Mesendoderm (in vitro differentiated cells): ENCODE measurements around the gene VASH2.

Experiments
- DNase-seq: peaks from one replicate; pipeline ENCODE4 v3.0.0; 2013
- H2AK5ac ChIP-seq: 2 replicates; pipeline ENCODE4 v1.6.1; 2013; ENCODE audit warnings: low read length, inconsistent platforms
- H2BK120ac ChIP-seq: 2 replicates; pipeline ENCODE4 v1.6.1; 2013; ENCODE audit warnings: low read depth, mild to moderate bottlenecking, low read length, moderate library complexity, mixed read lengths
- H2BK15ac ChIP-seq: replicated peaks from 2 replicates; pipeline ENCODE4 v1.6.1; 2013; ENCODE audit warnings: low read depth, mild to moderate bottlenecking, moderate library complexity
- H2BK5ac ChIP-seq: 2 replicates; pipeline ENCODE4 v1.6.1; 2013; ENCODE audit warnings: low read length, inconsistent platforms
- H3K18ac ChIP-seq: 2 replicates; pipeline ENCODE4 v1.6.1; 2013; ENCODE audit warnings: mild to moderate bottlenecking, low read length, mixed read lengths
- H3K23ac ChIP-seq: one replicate; pipeline ENCODE4 v1.6.1; 2013; ENCODE audit warnings: low read length
- H3K27ac ChIP-seq: 2 replicates; pipeline ENCODE4 v1.5.1; 2013; ENCODE audit warnings: low read depth, mild to moderate bottlenecking, inconsistent platforms, low read length, moderate library complexity
- H3K27me3 ChIP-seq: 2 replicates; pipeline ENCODE4 v1.6.1; 2013; ENCODE audit warnings: low read length, control low read depth, mild to moderate bottlenecking, inconsistent platforms; ENCODE audit not compliant: insufficient read depth, poor library complexity
- H3K36me3 ChIP-seq: 2 replicates; pipeline ENCODE4 v1.6.1; 2013; ENCODE audit warnings: low read length, inconsistent platforms; ENCODE audit not compliant: control insufficient read depth, insufficient read depth
- H3K4ac ChIP-seq: one replicate; pipeline ENCODE4 v1.6.1; 2013; ENCODE audit warnings: low read depth, mild to moderate bottlenecking, low read length, moderate library complexity
- H3K4me1 ChIP-seq: 2 replicates; pipeline ENCODE4 v1.6.1; 2013; ENCODE audit warnings: low read depth, low read length, inconsistent platforms; ENCODE audit not compliant: control insufficient read depth
- H3K4me2 ChIP-seq: 2 replicates; pipeline ENCODE4 v1.6.1; 2013; ENCODE audit warnings: low read length
- H3K4me3 ChIP-seq: 2 replicates; pipeline ENCODE4 v1.5.1; 2013; ENCODE audit warnings: mild to moderate bottlenecking, low read length
- H3K56ac ChIP-seq: one replicate; pipeline ENCODE4 v1.6.1; 2013; ENCODE audit warnings: low read length
- H3K79me1 ChIP-seq: 2 replicates; pipeline ENCODE4 v1.6.1; 2013; ENCODE audit warnings: low read length, inconsistent platforms
- H3K79me2 ChIP-seq: 2 replicates; pipeline ENCODE4 v1.6.1; 2013; ENCODE audit warnings: mild to moderate bottlenecking, low read length; ENCODE audit not compliant: control insufficient read depth, insufficient read depth
- H3K9ac ChIP-seq: 2 replicates; pipeline ENCODE4 v1.6.1; 2013; ENCODE audit warnings: low read length, inconsistent platforms
- H4K5ac ChIP-seq: one replicate; pipeline ENCODE4 v1.6.1; 2013; ENCODE audit warnings: low read length
- H4K8ac ChIP-seq: one replicate; pipeline ENCODE4 v1.6.1; 2013; ENCODE audit warnings: low read depth, mild to moderate bottlenecking, control low read depth, low read length, moderate library complexity
- WGBS: extraction: QIAGEN DNeasy Blood & Tissue Kit; methylation state at CpG from one replicate; pipeline ENCODE4 v1.1.7; 2013; ENCODE audit warnings: low lambda C conversion rate, missing lambda C conversion rate; ENCODE audit not compliant: insufficient coverage; ENCODE audit errors: extremely low coverage; 5-methylcytosine and 5-hydroxymethylcytosine counted together

VASH2 gene

DNA sequence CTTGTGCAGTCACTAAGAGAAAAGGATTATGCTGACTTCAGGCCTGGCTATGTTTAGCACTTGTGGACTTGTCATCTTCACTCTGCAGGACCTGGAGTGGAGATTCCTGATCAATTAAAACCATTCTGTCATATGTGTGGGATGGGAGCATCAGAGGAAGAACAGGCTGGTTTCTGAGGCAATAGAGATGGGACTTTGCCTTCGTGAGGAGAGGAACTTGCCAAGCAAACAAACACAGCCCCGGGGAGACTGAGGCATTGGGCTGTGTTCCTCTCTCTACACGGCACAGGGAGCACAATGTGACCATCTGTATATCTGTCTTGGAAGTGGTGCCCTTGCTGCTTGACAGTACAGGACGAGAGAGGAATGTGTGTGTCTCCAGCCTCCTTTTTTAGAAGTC is 23.1 kb downstream of the VASH2 start:
- H3K56ac ChIP-seq = no peak overlapping the region
- no CpG with 5 or more reads among the region's 4 CpGs for WGBS

DNA sequence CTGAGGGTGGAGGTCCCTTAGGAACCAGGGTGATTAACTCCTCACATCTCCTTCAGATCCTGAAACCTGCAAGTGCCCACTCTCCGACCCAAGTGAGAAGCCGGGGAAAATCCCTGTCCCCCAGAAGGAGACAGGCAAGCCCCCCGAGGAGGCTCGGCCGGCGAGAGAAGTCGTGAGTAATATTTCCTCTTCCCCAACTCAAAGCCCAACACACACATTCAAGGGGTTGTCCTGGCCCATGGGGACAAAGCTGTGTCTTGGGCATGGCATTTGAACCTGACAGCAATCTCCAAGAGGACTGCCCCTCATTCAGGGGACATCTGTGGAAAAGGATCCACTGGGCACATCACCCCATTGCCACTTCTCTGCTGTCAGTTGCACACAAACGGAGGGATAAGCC is 23.6 kb downstream of the VASH2 start:
- H3K4ac ChIP-seq = no peak overlapping the region
- no peaks in the 10 kb centered on the region for H3K27me3 ChIP-seq
- no peak overlapping the region for H3K9ac ChIP-seq
- H2BK5ac ChIP-seq = no peak overlapping the region
- no peak overlapping the region for H3K4me2 ChIP-seq
- H3K4me3 ChIP-seq = no peak overlapping the region
- H3K36me3 ChIP-seq = peaks cover 13% of the 10 kb centered on the region
- H2BK15ac ChIP-seq = no peak overlapping the region
- H3K79me2 ChIP-seq = no peaks in the 10 kb centered on the region
- H3K27ac ChIP-seq = no peak overlapping the region
- no peak overlapping the region for H3K18ac ChIP-seq
- H2BK120ac ChIP-seq = no peak overlapping the region
- H4K5ac ChIP-seq = no peak overlapping the region
- H3K79me1 ChIP-seq = no peaks in the 10 kb centered on the region
- WGBS = no CpG with 5 or more reads among the region's 8 CpGs
- no peak overlapping the region for H3K23ac ChIP-seq
- H3K56ac ChIP-seq = no peak overlapping the region
- no peak for DNase-seq
- no peak overlapping the region for H4K8ac ChIP-seq
- no peak overlapping the region for H2AK5ac ChIP-seq
- H3K4me1 ChIP-seq = no peaks in the 10 kb centered on the region

More for the DNA sequence above, 23.1 kb downstream of the VASH2 start:
- H3K18ac ChIP-seq = no peak overlapping the region
- no peak overlapping the region for H3K23ac ChIP-seq
- H3K4ac ChIP-seq = no peak overlapping the region
- no peaks in the 10 kb centered on the region for H3K4me1 ChIP-seq
- H2BK15ac ChIP-seq = no peak overlapping the region
- H3K27ac ChIP-seq = no peak overlapping the region
- no peak overlapping the region for H4K8ac ChIP-seq
- H3K79me2 ChIP-seq = no peaks in the 10 kb centered on the region
- H3K27me3 ChIP-seq = no peaks in the 10 kb centered on the region
- no peak overlapping the region for H4K5ac ChIP-seq
- no peak overlapping the region for H3K9ac ChIP-seq
- no peak overlapping the region for H3K4me2 ChIP-seq
- no peak for DNase-seq
- H2AK5ac ChIP-seq = no peak overlapping the region
- H3K36me3 ChIP-seq = peaks cover 13% of the 10 kb centered on the region
- no peak overlapping the region for H3K4me3 ChIP-seq
- no peak overlapping the region for H2BK5ac ChIP-seq
- H3K79me1 ChIP-seq = no peaks in the 10 kb centered on the region
- H2BK120ac ChIP-seq = no peak overlapping the region

DNA sequence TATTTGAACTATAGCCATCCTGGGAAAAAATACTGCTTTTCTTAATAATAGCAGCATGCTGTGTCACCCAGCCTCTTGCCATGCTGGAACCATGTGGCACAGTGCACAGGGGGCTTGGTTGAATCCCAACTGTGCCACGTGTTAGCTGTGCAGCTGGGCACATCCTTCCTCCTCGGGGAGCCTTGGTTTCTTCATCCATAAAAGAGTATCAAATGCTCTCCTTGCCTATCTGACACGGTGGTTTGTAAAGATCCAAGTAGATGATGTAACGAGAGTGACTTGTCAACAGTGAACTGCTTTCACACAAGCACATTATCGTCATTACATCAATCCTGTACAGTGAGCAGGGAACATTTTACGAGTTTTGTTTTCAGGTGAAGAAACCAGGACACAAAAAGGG is 24.4 kb downstream of the VASH2 start:
- no peaks in the 10 kb centered on the region for H3K79me1 ChIP-seq
- H3K4ac ChIP-seq = no peak overlapping the region
- no peak overlapping the region for H2BK120ac ChIP-seq
- no peak overlapping the region for H4K5ac ChIP-seq
- no peaks in the 10 kb centered on the region for H3K4me1 ChIP-seq
- no peak overlapping the region for H3K56ac ChIP-seq
- no CpG with 5 or more reads among the region's 6 CpGs for WGBS
- no peak overlapping the region for H2AK5ac ChIP-seq
- H3K79me2 ChIP-seq = no peaks in the 10 kb centered on the region
- no peak overlapping the region for H4K8ac ChIP-seq
- no peak overlapping the region for H2BK5ac ChIP-seq
- H3K27ac ChIP-seq = no peak overlapping the region
- no peaks in the 10 kb centered on the region for H3K27me3 ChIP-seq
- no peak overlapping the region for H2BK15ac ChIP-seq
- H3K9ac ChIP-seq = no peak overlapping the region
- H3K18ac ChIP-seq = no peak overlapping the region
- no peak overlapping the region for H3K23ac ChIP-seq
- H3K4me2 ChIP-seq = no peak overlapping the region
- no peak for DNase-seq
- H3K4me3 ChIP-seq = no peak overlapping the region
- peaks cover 13% of the 10 kb centered on the region for H3K36me3 ChIP-seq

DNA sequence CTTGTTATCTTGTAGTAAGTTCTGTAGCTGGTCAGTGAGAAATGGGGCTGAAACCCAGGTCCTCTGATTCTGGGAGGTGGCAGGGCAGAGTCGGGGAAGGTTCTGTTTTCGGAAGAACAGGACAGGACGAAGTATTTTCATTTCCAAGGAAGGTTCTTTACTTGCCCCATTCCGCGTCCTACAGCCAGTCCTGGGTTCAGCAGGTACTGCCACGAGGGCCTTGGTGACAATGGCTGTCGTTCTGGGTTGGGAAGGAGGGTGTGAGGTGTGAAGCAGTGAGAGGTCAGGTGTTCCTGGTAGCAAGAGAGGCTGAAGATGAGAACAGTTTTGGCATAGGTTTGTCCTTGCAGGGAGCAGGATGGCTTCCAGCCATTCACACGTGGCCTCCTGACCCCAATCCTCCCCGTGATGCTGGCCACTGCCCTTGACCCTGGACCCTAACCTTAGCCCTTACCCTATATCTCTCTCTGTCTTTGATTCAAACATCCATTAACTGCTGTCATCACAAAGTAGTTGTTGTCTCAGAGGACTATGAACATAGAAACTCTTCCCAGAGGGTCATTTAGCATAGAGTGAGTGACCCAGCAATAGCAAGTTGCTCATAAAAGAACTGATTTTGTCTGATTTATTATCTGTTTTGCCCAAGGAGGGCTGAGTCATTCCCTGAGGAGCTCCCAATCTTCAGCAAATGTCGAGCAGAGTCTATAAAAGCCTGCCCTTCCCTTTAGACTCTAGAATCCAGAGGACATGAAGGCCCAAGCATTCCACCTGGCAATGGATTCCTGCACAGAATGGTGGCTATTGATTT is 25.0 kb downstream of the VASH2 start:
- Histone ChIP-seq H2BK5ac (no peak overlapping the region), H3K18ac (no peak overlapping the region), H3K56ac (no peak overlapping the region), H3K4me1 (no peaks in the 10 kb centered on the region), H4K5ac (no peak overlapping the region), H3K9ac (no peak overlapping the region), H2BK120ac (no peak overlapping the region), H3K36me3 (peaks cover 13% of the 10 kb centered on the region), H3K23ac (no peak overlapping the region), H3K4me2 (no peak overlapping the region), H3K4me3 (no peak overlapping the region), H2BK15ac (no peak overlapping the region), H2AK5ac (no peak overlapping the region), H3K27ac (no peak overlapping the region), H3K4ac (no peak overlapping the region), H4K8ac (no peak overlapping the region), H3K79me2 (no peaks in the 10 kb centered on the region), H3K79me1 (no peaks in the 10 kb centered on the region), H3K27me3 (no peaks in the 10 kb centered on the region)
- no peak for DNase-seq
- no CpG with 5 or more reads among the region's 10 CpGs for WGBS

DNA sequence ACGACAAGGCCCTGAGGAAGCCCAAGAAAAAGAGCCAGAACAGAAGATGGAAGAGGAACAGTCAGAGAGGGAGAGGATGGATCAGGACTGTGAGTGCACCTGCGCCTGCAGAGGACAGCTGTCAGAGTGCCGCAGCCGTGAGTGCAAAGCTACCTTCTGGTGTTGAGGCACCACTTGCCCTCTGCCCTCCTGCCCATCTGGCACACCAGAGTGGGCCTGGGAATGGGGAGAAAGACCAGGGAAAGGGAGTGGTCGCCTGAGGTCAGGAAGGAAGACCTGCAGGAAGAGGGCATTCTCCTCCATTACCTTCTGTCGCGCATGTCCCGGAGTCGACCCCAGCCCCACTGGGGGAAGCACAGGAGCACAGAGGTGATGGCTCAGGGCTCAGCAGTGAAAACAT is 26.2 kb downstream of the VASH2 start:
- H3K23ac ChIP-seq = no peak overlapping the region
- no peak overlapping the region for H4K5ac ChIP-seq
- no peak overlapping the region for H3K4me2 ChIP-seq
- no peaks in the 10 kb centered on the region for H3K79me2 ChIP-seq
- H3K4ac ChIP-seq = no peak overlapping the region
- no peak overlapping the region for H2AK5ac ChIP-seq
- H3K18ac ChIP-seq = no peak overlapping the region
- no peak overlapping the region for H3K27ac ChIP-seq
- no peak overlapping the region for H2BK5ac ChIP-seq
- H3K9ac ChIP-seq = no peak overlapping the region
- no peaks in the 10 kb centered on the region for H3K27me3 ChIP-seq
- H3K4me3 ChIP-seq = no peak overlapping the region
- H2BK120ac ChIP-seq = no peak overlapping the region
- H2BK15ac ChIP-seq = no peak overlapping the region
- no peak for DNase-seq
- no CpG with 5 or more reads among the region's 9 CpGs for WGBS
- peaks cover 13% of the 10 kb centered on the region for H3K36me3 ChIP-seq
- H3K56ac ChIP-seq = no peak overlapping the region
- H4K8ac ChIP-seq = no peak overlapping the region
- H3K79me1 ChIP-seq = no peaks in the 10 kb centered on the region
- H3K4me1 ChIP-seq = no peaks in the 10 kb centered on the region
